Sigmoid colon (tissue), 7 donors: ENCODE data around the gene REEP3. TPM values are rescaled to one million over a fixed set of nuclear protein-coding genes. Genes with fewer than 3 reads are reported as not detected.

ENCODE experiments used
- DNase-seq: peaks from one replicate; pipeline ENCODE4 v3.0.0-alpha.2; 2019
- H3K27ac ChIP-seq, 4 donors: fragments of 200-600 bp; sonication (generic); one replicate each; pipeline ENCODE4 v1.5.1; 2016 to 2019; ENCODE audit warnings: mild to moderate bottlenecking in 1 of 4
- H3K27me3 ChIP-seq, 3 donors: fragments of 200-600 bp; sonication (generic); one replicate each; pipeline ENCODE4 v1.5.1; 2019; ENCODE audit warnings: mild to moderate bottlenecking in 1 of 3
- H3K36me3 ChIP-seq, 4 donors: fragments of 200-600 bp; sonication (generic); one replicate each; pipeline ENCODE4 v1.5.1; 2016 to 2019
- H3K4me1 ChIP-seq, 4 donors: fragments of 200-600 bp; sonication (generic); one replicate each; pipeline ENCODE4 v1.5.1; 2017 to 2019
- H3K4me3 ChIP-seq, 4 donors: fragments of 200-600 bp; sonication (generic); one replicate each; pipeline ENCODE4 v1.5.1; 2017 to 2019; ENCODE audit warnings: mild to moderate bottlenecking in 2 of 4, moderate library complexity in 1 of 4
- H3K9me3 ChIP-seq, 4 donors: fragments of 200-600 bp in 3 of 4; sonication (generic) in 3 of 4; one replicate each; pipeline versions ENCODE4 v1.5.1 to v1.6.1; 2013 to 2019
- EP300 ChIP-seq, 4 donors: sonication (generic); formaldehyde crosslinking; IDR thresholded peaks; one replicate each; pipeline ENCODE4 v1.6.1; 2017; ENCODE audit warnings: antibody characterized with exemption in 4 of 4
- POLR2A ChIP-seq, 2 donors: fragments of 450-650 bp; IDR thresholded peaks; one replicate each; pipeline ENCODE4 v1.6.1; 2016; ENCODE audit warnings: antibody characterized with exemption in 2 of 2, mild to moderate bottlenecking in 2 of 2, moderate library complexity in 2 of 2
- POLR2AphosphoS5 ChIP-seq, 4 donors: sonication (generic); formaldehyde crosslinking; IDR thresholded peaks; one replicate each; pipeline ENCODE4 v1.6.1; 2017; ENCODE audit warnings: antibody characterized with exemption in 4 of 4
- WGBS, 2 donors: extraction: QIAGEN DNeasy Blood & Tissue Kit; methylation state at CpG; one replicate each; pipeline ENCODE4 v1.1.7; 2013; 5-methylcytosine and 5-hydroxymethylcytosine counted together
- intact Hi-C: fragments of 100-400 bp; cut with DNase I; formaldehyde crosslinking; loops from one replicate; pipeline ENCODE4 v1.15.1; 2023
- polyA plus RNA-seq, 3 donors: library from polyadenylated mRNA; stranded (reverse); fragments of 200-250 nt; gene quantifications; one replicate each; pipeline ENCODE4 v1.2.3, GENCODE V29; 2013
- total RNA-seq, 4 donors: library from RNA; depleted of rRNA; stranded (reverse); fragments of >200 nt; gene quantifications; one replicate each; pipeline ENCODE4 v1.1.0, GENCODE V29; 2016
- TF ChIP-seq, protein P1 (sequence below), 4 experiments: fragments of 450-650 bp in 3 of 4; fragments of 200-600 bp in 1 of 4; IDR thresholded peaks; one replicate each; pipeline ENCODE4 v1.5.1; 2016 to 2019; ENCODE audit warnings: antibody characterized with exemption in 4 of 4, mild to moderate bottlenecking in 3 of 4, moderate library complexity in 2 of 4
- donor health status: healthy with polysubstance abuse.
- donor health status: Bipolar disorder and iron deficiency.
- donor health status: healthy.

REEP3 gene
- total and polyA plus RNA-seq, 7 donors, result 8.6 to 116 (median 69.2) TPM

- no peak for DNase-seq
- no peaks in the 10 kb centered on the region for H3K36me3 ChIP-seq
- peak overlapping the region in 1 of 4 donors; percentile 0 for H3K27ac ChIP-seq
- peaks cover 0 to 20% (median 12%) of the 10 kb centered on the region in 4 donors for H3K4me1 ChIP-seq
- no peak overlapping the region for H3K4me3 ChIP-seq
- 89 to 92% methylated on average over 4 of the region's 4 CpGs for WGBS, 2 donors
- intact Hi-C loops, result no loop called here
- no peaks in the 10 kb centered on the region for H3K27me3 ChIP-seq
- TF ChIP-seq EP300 (IDR thresholded peaks at IDR 0.05), result no peak
- TF ChIP-seq, protein P1, sequence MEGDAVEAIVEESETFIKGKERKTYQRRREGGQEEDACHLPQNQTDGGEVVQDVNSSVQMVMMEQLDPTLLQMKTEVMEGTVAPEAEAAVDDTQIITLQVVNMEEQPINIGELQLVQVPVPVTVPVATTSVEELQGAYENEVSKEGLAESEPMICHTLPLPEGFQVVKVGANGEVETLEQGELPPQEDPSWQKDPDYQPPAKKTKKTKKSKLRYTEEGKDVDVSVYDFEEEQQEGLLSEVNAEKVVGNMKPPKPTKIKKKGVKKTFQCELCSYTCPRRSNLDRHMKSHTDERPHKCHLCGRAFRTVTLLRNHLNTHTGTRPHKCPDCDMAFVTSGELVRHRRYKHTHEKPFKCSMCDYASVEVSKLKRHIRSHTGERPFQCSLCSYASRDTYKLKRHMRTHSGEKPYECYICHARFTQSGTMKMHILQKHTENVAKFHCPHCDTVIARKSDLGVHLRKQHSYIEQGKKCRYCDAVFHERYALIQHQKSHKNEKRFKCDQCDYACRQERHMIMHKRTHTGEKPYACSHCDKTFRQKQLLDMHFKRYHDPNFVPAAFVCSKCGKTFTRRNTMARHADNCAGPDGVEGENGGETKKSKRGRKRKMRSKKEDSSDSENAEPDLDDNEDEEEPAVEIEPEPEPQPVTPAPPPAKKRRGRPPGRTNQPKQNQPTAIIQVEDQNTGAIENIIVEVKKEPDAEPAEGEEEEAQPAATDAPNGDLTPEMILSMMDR (IDR thresholded peaks at IDR 0.05), result no peak
- no peak for TF ChIP-seq POLR2A (IDR thresholded peaks at IDR 0.05)
- TF ChIP-seq POLR2AphosphoS5 (IDR thresholded peaks at IDR 0.05), result no peak
- H3K9me3 ChIP-seq, result no peaks in the 10 kb centered on the region
These were observed 31.8 kb downstream of the REEP3 start for GRCh38 chr10:63553031-63553430.

GRCh38 chr10:63553473-63553872 lies 32.3 kb downstream of the REEP3 start:
- intact Hi-C loops, result no loop called here
- H3K27me3 ChIP-seq, result no peaks in the 10 kb centered on the region
- 94 to 96% methylated on average over 6 of the region's 6 CpGs for WGBS, 2 donors
- no peak for DNase-seq
- peaks cover 0 to 16% (median 10%) of the 10 kb centered on the region in 4 donors for H3K4me1 ChIP-seq
- H3K4me3 ChIP-seq, result no peak overlapping the region
- no peaks in the 10 kb centered on the region for H3K9me3 ChIP-seq
- H3K36me3 ChIP-seq, result no peaks in the 10 kb centered on the region
- H3K27ac ChIP-seq, result peak overlapping the region in 1 of 4 donors; percentile 0
- no peak for TF ChIP-seq EP300 (IDR thresholded peaks at IDR 0.05)

GRCh38 chr10:63554657-63555056 lies 33.5 kb downstream of the REEP3 start:
- Histone ChIP-seq H3K27me3 (no peaks in the 10 kb centered on the region), H3K36me3 (no peaks in the 10 kb centered on the region), H3K9me3 (no peaks in the 10 kb centered on the region), H3K4me1 (peaks cover 0 to 15% (median 9%) of the 10 kb centered on the region in 4 donors), H3K4me3 (no peak overlapping the region), H3K27ac (no peak overlapping the region)
- 77 to 88% methylated on average over 2 of the region's 2 CpGs for WGBS, 2 donors
- intact Hi-C loops, result no loop called here
- DNase-seq, result no peak
- TF ChIP-seq, protein P1 (IDR thresholded peaks at IDR 0.05), result no peak
- TF ChIP-seq POLR2A (IDR thresholded peaks at IDR 0.05), result no peak
- no peak for TF ChIP-seq POLR2AphosphoS5 (IDR thresholded peaks at IDR 0.05)
- no peak for TF ChIP-seq EP300 (IDR thresholded peaks at IDR 0.05)

DNA sequence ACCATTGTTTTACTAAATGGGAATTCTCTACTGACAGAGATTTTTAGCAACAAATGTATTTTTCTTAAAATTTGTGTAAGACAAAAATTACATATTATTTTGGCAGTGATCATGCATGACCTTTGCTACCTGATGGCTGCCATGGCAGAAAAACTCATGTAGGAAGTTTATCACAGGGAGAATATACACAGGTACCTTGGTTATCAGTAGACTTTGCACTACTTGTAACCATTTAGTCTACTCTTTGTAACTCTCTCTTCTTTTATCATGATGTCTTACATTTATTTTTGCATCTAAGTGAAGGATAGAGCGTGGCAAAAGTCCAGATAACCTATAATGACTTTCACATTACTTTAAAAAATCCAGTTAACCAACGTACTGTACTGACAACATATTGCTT lies 34.1 kb downstream of the REEP3 start:
- no peak for TF ChIP-seq POLR2AphosphoS5 (IDR thresholded peaks at IDR 0.05)
- 48 to 75% methylated on average over 2 of the region's 2 CpGs for WGBS, 2 donors

GRCh38 chr10:63558132-63558784 lies 37.1 kb downstream of the REEP3 start:
- Histone ChIP-seq H3K27ac (no peak overlapping the region), H3K27me3 (no peaks in the 10 kb centered on the region), H3K4me3 (no peak overlapping the region), H3K4me1 (peaks cover 0 to 21% (median 8%) of the 10 kb centered on the region in 4 donors), H3K36me3 (no peaks in the 10 kb centered on the region), H3K9me3 (no peaks in the 10 kb centered on the region)
- intact Hi-C loops, result no loop called here
- WGBS, 2 donors, result 91 to 96% methylated on average over 5 of the region's 5 CpGs
- no peak for TF ChIP-seq POLR2A (IDR thresholded peaks at IDR 0.05)
- TF ChIP-seq, protein P1 (IDR thresholded peaks at IDR 0.05), result no peak
- TF ChIP-seq POLR2AphosphoS5 (IDR thresholded peaks at IDR 0.05), result no peak
- TF ChIP-seq EP300 (IDR thresholded peaks at IDR 0.05), result no peak
- no peak for DNase-seq

More for the DNA sequence above, 34.1 kb downstream of the REEP3 start:
- Histone ChIP-seq H3K36me3 (no peaks in the 10 kb centered on the region), H3K4me1 (peaks cover 0 to 10% (median 9%) of the 10 kb centered on the region in 4 donors), H3K27me3 (no peaks in the 10 kb centered on the region), H3K9me3 (no peaks in the 10 kb centered on the region), H3K4me3 (no peak overlapping the region), H3K27ac (no peak overlapping the region)
- intact Hi-C loops, result no loop called here
- no peak for DNase-seq

GRCh38 chr10:63561341-63561740 lies 40.1 kb downstream of the REEP3 start:
- H3K27me3 ChIP-seq, result no peaks in the 10 kb centered on the region
- no peak overlapping the region for H3K4me3 ChIP-seq
- peaks cover 0 to 22% (median 3%) of the 10 kb centered on the region in 4 donors for H3K4me1 ChIP-seq
- no peaks in the 10 kb centered on the region for H3K36me3 ChIP-seq
- intact Hi-C loops, result no loop called here
- TF ChIP-seq, protein P1 (IDR thresholded peaks at IDR 0.05), result no peak
- TF ChIP-seq POLR2AphosphoS5 (IDR thresholded peaks at IDR 0.05), result no peak
- no peak for TF ChIP-seq POLR2A (IDR thresholded peaks at IDR 0.05)
- TF ChIP-seq EP300 (IDR thresholded peaks at IDR 0.05), result no peak
- H3K9me3 ChIP-seq, result no peaks in the 10 kb centered on the region
- no peak overlapping the region for H3K27ac ChIP-seq
- DNase-seq, result no peak
- 79 to 93% methylated on average over 5 of the region's 5 CpGs for WGBS, 2 donors
